Calu3 (cell line): ENCODE results near the gene SCOC. TPM values are rescaled to one million over a fixed set of nuclear protein-coding genes. Genes with fewer than 3 reads are reported as not detected.

Experiments
- BruUV-seq: library from RNA; stranded (reverse); fragments of 400-500 nt; replicated peaks from 2 replicates; lab custom pipeline; 2021; lab: Mats Ljungman, UMichigan
- CTCF ChIA-PET: fragments of 300-600 bp; sonication (Branson Sonifier 250); formaldehyde crosslinking; loops from one replicate; lab custom pipeline; 2022; ENCODE audit warnings: antibody characterized with exemption; lab: Charles Lee
- DNase-seq: peaks from one replicate; pipeline ENCODE4 v3.0.0; 2022
- H3K27ac Mint-ChIP-seq: one replicate; pipeline ENCODE4 v1.8.0; 2022; ENCODE audit warnings: mixed read lengths; ENCODE audit not compliant: unreplicated experiment
- H3K27me3 Mint-ChIP-seq: one replicate; pipeline ENCODE4 v1.8.0; 2022; ENCODE audit warnings: mixed read lengths; ENCODE audit not compliant: unreplicated experiment
- H3K36me3 Mint-ChIP-seq: one replicate; pipeline ENCODE4 v1.8.0; 2022; ENCODE audit warnings: mild to moderate bottlenecking, moderate library complexity, mixed read lengths; ENCODE audit not compliant: insufficient read depth, unreplicated experiment
- H3K4me1 Mint-ChIP-seq: one replicate; pipeline ENCODE4 v1.8.0; 2022; ENCODE audit warnings: mild to moderate bottlenecking, low read depth, mixed read lengths; ENCODE audit not compliant: unreplicated experiment
- H3K4me3 Mint-ChIP-seq: one replicate; pipeline ENCODE4 v1.8.0; 2022; ENCODE audit warnings: mild to moderate bottlenecking, low read depth, moderate library complexity, mixed read lengths; ENCODE audit not compliant: unreplicated experiment
- H3K9me3 Mint-ChIP-seq: one replicate; pipeline ENCODE4 v1.8.0; 2022; ENCODE audit warnings: low read depth, mixed read lengths; ENCODE audit not compliant: unreplicated experiment
- intact Hi-C: fragments of 100-400 bp; cut with micrococcal nuclease; formaldehyde crosslinking; loops from one replicate; pipeline ENCODE4 v1.10.0; 2022; ENCODE audit not compliant: unreplicated experiment
- total RNA-seq: library from RNA; stranded (reverse); gene quantifications from 2 replicates; pipeline ENCODE4 v1.2.3, GENCODE V29; 2022
- TF ChIP-seq, protein P1 (sequence below): fragments of 200-600 bp; IDR thresholded peaks from one replicate; pipeline ENCODE4 v1.8.0; 2022; ENCODE audit warnings: antibody characterized with exemption; ENCODE audit not compliant: unreplicated experiment

SCOC gene
- total RNA-seq, 1 experiment from 2014 or later = 59.4 TPM

DNA sequence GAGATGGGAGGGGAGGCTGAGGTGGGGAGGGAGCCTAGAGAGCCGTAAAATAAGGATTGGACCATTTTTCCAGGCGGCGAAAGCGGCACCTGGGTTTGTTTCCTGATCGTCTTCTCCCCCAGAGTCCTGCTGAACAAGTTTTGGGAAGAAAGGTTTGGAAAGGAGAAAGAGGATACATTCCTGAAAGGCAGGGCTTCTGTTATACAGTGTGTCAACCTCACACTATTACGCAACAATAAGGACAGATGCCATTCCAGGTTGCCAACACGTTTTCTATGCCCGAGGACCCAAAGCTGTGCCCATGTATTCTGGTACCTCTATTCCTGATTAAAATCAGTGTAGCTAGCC is 658 bp downstream of the SCOC start:
- Mint-ChIP-seq H3K4me3 (no peak overlapping the region), H3K36me3 (no peaks in the 10 kb centered on the region), H3K27me3 (no peaks in the 10 kb centered on the region), H3K9me3 (no peaks in the 10 kb centered on the region), H3K27ac (no peak overlapping the region), H3K4me1 (peaks cover 23% of the 10 kb centered on the region)
- TF ChIP-seq, protein P1, sequence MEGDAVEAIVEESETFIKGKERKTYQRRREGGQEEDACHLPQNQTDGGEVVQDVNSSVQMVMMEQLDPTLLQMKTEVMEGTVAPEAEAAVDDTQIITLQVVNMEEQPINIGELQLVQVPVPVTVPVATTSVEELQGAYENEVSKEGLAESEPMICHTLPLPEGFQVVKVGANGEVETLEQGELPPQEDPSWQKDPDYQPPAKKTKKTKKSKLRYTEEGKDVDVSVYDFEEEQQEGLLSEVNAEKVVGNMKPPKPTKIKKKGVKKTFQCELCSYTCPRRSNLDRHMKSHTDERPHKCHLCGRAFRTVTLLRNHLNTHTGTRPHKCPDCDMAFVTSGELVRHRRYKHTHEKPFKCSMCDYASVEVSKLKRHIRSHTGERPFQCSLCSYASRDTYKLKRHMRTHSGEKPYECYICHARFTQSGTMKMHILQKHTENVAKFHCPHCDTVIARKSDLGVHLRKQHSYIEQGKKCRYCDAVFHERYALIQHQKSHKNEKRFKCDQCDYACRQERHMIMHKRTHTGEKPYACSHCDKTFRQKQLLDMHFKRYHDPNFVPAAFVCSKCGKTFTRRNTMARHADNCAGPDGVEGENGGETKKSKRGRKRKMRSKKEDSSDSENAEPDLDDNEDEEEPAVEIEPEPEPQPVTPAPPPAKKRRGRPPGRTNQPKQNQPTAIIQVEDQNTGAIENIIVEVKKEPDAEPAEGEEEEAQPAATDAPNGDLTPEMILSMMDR = no peak
- CTCF ChIA-PET = interaction anchor here (0.6 to 2.9 kb wide), 4 partner anchors 14 to 708 kb away, joined by 3 to 17 read pairs (median 6); no protein-coding TSS in a partner anchor
- intact Hi-C loops = loop anchor here (10.0 kb wide), 3 partner anchors 151 to 1611 kb away; partner anchors contain the start of gene ELMOD2
- DNase-seq = no peak
- no TSS peak for BruUV-seq

DNA sequence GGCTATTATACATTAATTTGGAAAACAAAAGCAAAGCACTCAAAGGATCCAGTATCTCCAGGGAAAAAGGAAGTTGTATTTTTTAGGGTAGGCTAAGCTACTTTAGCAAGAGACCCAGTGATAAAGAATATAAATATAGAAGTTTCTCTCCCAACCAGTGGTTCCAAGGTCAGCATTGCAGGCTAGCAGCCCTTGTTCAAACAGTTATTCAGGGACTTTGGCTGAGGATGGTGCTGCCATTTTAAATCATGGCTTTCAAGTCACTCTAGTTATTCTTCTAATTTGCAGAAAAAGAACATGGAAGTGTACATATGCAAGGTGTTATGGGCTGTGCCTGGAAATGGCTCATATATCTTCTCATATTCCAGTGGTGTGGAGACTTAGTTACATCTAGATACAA is 9.3 kb downstream of the SCOC start:
- no peak for DNase-seq
- TF ChIP-seq, protein P1 = no peak
- CTCF ChIA-PET = no interaction called here
- no peak overlapping the region for H3K27ac Mint-ChIP-seq
- intact Hi-C loops = no loop called here
- peaks cover 4% of the 10 kb centered on the region for H3K36me3 Mint-ChIP-seq
- H3K4me3 Mint-ChIP-seq = no peak overlapping the region
- no TSS peak for BruUV-seq
- H3K4me1 Mint-ChIP-seq = no peaks in the 10 kb centered on the region
- H3K9me3 Mint-ChIP-seq = no peaks in the 10 kb centered on the region
- no peaks in the 10 kb centered on the region for H3K27me3 Mint-ChIP-seq

DNA sequence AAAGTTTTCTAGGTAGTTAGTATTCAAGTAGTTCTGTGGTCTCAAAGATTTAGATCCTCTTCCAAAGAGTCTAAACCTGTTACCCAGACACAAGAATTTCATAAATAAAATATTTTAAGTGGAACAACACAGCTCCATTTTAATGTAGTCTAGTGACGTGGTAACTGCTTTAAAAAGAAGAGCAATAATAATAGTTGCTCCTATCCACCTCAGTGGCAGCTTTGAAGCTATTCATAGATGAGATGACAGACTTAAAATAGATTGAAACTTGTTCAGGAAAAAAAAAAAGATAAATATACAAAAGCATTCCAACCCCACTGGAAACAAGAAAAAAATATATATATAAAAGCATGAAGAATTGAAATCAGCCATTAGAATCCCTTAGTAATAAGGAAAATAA is 14.6 kb downstream of the SCOC start:
- no peaks in the 10 kb centered on the region for H3K27me3 Mint-ChIP-seq
- no peak for DNase-seq
- CTCF ChIA-PET = no interaction called here
- intact Hi-C loops = no loop called here
- H3K4me3 Mint-ChIP-seq = no peak overlapping the region
- TF ChIP-seq, protein P1 = no peak
- no TSS peak for BruUV-seq
- H3K27ac Mint-ChIP-seq = no peak overlapping the region
- H3K36me3 Mint-ChIP-seq = no peaks in the 10 kb centered on the region
- no peaks in the 10 kb centered on the region for H3K4me1 Mint-ChIP-seq
- no peaks in the 10 kb centered on the region for H3K9me3 Mint-ChIP-seq

DNA sequence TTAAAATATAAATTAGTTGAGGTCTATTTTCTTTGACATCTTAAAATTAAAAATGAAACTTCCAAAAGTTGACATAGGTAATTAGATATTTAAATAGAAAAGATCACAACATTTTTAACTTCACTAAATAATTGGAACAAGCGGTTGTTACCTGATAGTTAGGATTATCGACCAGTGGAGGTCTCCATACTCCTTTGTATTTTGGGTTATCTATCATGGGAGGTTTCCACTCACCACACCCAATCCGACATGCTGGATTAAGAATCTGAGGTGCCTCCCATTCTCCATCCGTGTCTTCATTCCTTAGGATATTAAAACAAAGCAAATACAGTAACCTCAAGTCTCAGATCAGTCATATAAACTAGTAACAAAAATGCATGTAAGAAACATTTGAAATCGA is 22.2 kb downstream of the SCOC start:
- H3K4me1 Mint-ChIP-seq = no peaks in the 10 kb centered on the region
- BruUV-seq = no TSS peak
- intact Hi-C loops = no loop called here
- H3K4me3 Mint-ChIP-seq = no peak overlapping the region
- H3K27ac Mint-ChIP-seq = no peak overlapping the region
- H3K36me3 Mint-ChIP-seq = no peaks in the 10 kb centered on the region
- H3K9me3 Mint-ChIP-seq = no peaks in the 10 kb centered on the region
- TF ChIP-seq, protein P1 = no peak
- no peaks in the 10 kb centered on the region for H3K27me3 Mint-ChIP-seq
- CTCF ChIA-PET = no interaction called here
- DNase-seq = no peak
